Measurements from ENCODE around the gene GIN1.

DNA sequence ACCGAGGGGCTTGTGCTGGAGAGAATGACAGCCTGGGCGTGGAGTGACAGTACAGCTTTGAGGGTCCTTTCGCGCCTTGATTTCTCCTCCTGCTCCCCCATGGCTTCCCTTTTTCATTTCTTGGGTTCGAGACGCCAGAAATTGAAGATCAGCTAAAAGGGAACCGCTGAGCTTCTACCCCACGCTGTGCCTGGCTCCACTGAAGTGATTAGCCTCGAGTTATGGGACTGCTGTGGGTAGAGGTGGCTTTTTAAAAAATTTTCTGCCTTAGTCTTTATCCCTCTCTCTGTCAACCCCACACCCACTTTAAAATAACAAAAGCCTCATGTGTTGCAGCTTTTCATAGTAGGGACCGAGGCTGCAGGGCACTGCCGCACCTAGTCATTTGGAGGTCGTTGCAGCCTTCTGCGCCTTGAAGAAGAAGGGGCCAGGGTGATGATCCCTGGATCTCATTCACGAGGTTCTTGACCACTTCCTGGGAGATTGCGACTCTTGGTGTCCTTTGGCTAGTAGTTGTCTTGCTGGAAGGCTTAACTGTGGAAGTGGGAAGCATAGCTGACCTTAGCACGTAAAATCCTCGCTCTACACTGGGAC, 766 bp upstream of the GIN1 start:
- TF ChIP-seq, protein P1, sequence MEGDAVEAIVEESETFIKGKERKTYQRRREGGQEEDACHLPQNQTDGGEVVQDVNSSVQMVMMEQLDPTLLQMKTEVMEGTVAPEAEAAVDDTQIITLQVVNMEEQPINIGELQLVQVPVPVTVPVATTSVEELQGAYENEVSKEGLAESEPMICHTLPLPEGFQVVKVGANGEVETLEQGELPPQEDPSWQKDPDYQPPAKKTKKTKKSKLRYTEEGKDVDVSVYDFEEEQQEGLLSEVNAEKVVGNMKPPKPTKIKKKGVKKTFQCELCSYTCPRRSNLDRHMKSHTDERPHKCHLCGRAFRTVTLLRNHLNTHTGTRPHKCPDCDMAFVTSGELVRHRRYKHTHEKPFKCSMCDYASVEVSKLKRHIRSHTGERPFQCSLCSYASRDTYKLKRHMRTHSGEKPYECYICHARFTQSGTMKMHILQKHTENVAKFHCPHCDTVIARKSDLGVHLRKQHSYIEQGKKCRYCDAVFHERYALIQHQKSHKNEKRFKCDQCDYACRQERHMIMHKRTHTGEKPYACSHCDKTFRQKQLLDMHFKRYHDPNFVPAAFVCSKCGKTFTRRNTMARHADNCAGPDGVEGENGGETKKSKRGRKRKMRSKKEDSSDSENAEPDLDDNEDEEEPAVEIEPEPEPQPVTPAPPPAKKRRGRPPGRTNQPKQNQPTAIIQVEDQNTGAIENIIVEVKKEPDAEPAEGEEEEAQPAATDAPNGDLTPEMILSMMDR (IDR thresholded peaks at IDR 0.05), result no peak
- TF ChIP-seq EP300 (IDR thresholded peaks at IDR 0.05), result no peak
- no peak for TF ChIP-seq POLR2A (IDR thresholded peaks at IDR 0.05; ENCODE audit: low read depth)
